Thoracic aorta (tissue), 2 donors: Measurements from ENCODE around the gene UBE2V1. TPM values are rescaled to one million over a fixed set of nuclear protein-coding genes. Genes with fewer than 3 reads are reported as not detected.
"Not testable (repeated sequence)": the region's sequence is repeated elsewhere in the genome, so short reads cannot be mapped to it uniquely, and the experiment has no call there.

Source experiments
- ATAC-seq: fragments of 150-250 bp; one replicate; pipeline ENCODE4 v1.8.0; 2017; ENCODE audit warnings: low read depth; ENCODE audit not compliant: insufficient number of reproducible peaks, low FRiP score
- DNase-seq: peaks from one replicate; pipeline ENCODE4 v3.0.0-alpha.2; 2020; ENCODE audit warnings: low spot score
- H3K27ac ChIP-seq, 2 donors: fragments of 200-600 bp; sonication (generic); 1 replicate in 1 of 2; 2 replicates in 1 of 2; pipeline ENCODE4 v1.5.1; 2016; ENCODE audit warnings: mild to moderate bottlenecking in 2 of 2, moderate library complexity in 2 of 2
- H3K27me3 ChIP-seq: fragments of 200-600 bp; sonication (generic); replicated peaks from 2 replicates; pipeline ENCODE4 v1.6.0; 2016; ENCODE audit warnings: mild to moderate bottlenecking; ENCODE audit not compliant: insufficient read depth
- H3K36me3 ChIP-seq: fragments of 200-600 bp; sonication (generic); one replicate; pipeline ENCODE4 v1.5.1; 2016
- H3K4me1 ChIP-seq, 2 donors: fragments of 200-600 bp; sonication (generic); 1 replicate in 1 of 2; 2 replicates in 1 of 2; pipeline versions ENCODE4 v1.5.1 to v1.6.0; 2016; ENCODE audit warnings: low read depth in 2 of 2, mild to moderate bottlenecking in 1 of 2; ENCODE audit not compliant: control insufficient read depth in 1 of 2
- H3K4me3 ChIP-seq: fragments of 200-600 bp; sonication (generic); 2 replicates; pipeline ENCODE4 v1.5.1; 2016; ENCODE audit warnings: mild to moderate bottlenecking
- H3K9me3 ChIP-seq: fragments of 200-600 bp; sonication (generic); 2 replicates; pipeline ENCODE4 v1.5.1; 2016
- total RNA-seq, 2 donors: library from RNA; depleted of rRNA; stranded (reverse); fragments of >200 nt; gene quantifications; one replicate each; pipeline versions ENCODE4 v1.1.0 to v1.2.3, GENCODE V29; 2016
- TF ChIP-seq, protein P1 (sequence below): fragments of 200-600 bp; sonication (generic); IDR thresholded peaks from one replicate; pipeline ENCODE4 v1.5.1; 2019; ENCODE audit warnings: antibody characterized with exemption

UBE2V1 gene
- total RNA-seq, 2 donors from 2014 or later: 91.7 to 98.4 TPM

DNA sequence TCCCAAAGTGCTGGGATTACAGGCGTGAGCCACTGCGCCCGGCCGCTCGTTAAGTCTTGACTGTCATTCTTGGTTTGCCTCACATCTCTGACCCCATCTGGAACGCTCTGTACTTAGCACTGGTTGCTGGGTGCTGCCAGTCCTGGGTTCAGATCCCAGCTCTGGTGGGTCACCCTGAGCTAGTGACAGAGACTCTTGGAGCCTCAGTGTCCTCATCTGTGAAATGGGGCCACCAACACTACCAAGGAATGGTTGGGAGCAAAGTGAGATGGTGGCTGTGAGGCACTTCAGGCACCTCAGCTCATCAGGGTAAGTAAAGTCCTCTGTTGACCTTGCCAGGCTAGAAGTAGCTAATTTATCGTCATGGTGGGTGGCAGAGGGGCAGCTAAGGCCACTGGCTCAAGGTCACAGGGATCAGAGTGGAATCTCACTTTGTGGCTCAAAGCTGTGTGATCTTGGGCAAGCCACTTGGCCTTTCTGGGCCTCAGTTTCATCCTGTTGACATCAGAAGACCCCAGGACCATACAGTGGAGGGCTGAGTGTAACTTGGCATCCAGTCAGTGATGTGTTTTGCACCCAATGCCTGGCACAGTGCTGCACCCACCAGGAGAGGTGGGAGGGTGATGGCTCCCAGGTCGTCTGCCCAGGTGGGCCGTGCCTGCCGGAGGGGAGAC, 46.7 kb downstream of the UBE2V1 start:
- Histone ChIP-seq H3K27ac (no peak overlapping the region), H3K4me1 (peaks cover 2 to 5% of the 10 kb centered on the region in 2 donors), H3K4me3 (no peak overlapping the region), H3K9me3 (no peaks in the 10 kb centered on the region), H3K27me3 (no peaks in the 10 kb centered on the region), H3K36me3 (no peaks in the 10 kb centered on the region)
- DNase-seq (no peak), ATAC-seq (no peak)
- TF ChIP-seq, protein P1, sequence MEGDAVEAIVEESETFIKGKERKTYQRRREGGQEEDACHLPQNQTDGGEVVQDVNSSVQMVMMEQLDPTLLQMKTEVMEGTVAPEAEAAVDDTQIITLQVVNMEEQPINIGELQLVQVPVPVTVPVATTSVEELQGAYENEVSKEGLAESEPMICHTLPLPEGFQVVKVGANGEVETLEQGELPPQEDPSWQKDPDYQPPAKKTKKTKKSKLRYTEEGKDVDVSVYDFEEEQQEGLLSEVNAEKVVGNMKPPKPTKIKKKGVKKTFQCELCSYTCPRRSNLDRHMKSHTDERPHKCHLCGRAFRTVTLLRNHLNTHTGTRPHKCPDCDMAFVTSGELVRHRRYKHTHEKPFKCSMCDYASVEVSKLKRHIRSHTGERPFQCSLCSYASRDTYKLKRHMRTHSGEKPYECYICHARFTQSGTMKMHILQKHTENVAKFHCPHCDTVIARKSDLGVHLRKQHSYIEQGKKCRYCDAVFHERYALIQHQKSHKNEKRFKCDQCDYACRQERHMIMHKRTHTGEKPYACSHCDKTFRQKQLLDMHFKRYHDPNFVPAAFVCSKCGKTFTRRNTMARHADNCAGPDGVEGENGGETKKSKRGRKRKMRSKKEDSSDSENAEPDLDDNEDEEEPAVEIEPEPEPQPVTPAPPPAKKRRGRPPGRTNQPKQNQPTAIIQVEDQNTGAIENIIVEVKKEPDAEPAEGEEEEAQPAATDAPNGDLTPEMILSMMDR: no peak

- Histone ChIP-seq H3K36me3 (no peaks in the 10 kb centered on the region), H3K27ac (no peak overlapping the region), H3K9me3 (no peaks in the 10 kb centered on the region), H3K4me3 (no peak overlapping the region), H3K27me3 (no peaks in the 10 kb centered on the region), H3K4me1 (no peaks in the 10 kb centered on the region)
- DNase-seq (no peak), ATAC-seq (no peak)
- TF ChIP-seq, protein P1: no peak
Measured at GRCh38 chr20:50065325-50065615, 47.7 kb downstream of the UBE2V1 start.

- not testable (repeated sequence) for DNase-seq, H3K36me3 ChIP-seq, ATAC-seq, H3K27ac ChIP-seq, H3K4me3 ChIP-seq, H3K4me1 ChIP-seq, H3K9me3 ChIP-seq, H3K27me3 ChIP-seq
Measured at GRCh38 chr20:50063763-50064162, 49.2 kb downstream of the UBE2V1 start.

DNA sequence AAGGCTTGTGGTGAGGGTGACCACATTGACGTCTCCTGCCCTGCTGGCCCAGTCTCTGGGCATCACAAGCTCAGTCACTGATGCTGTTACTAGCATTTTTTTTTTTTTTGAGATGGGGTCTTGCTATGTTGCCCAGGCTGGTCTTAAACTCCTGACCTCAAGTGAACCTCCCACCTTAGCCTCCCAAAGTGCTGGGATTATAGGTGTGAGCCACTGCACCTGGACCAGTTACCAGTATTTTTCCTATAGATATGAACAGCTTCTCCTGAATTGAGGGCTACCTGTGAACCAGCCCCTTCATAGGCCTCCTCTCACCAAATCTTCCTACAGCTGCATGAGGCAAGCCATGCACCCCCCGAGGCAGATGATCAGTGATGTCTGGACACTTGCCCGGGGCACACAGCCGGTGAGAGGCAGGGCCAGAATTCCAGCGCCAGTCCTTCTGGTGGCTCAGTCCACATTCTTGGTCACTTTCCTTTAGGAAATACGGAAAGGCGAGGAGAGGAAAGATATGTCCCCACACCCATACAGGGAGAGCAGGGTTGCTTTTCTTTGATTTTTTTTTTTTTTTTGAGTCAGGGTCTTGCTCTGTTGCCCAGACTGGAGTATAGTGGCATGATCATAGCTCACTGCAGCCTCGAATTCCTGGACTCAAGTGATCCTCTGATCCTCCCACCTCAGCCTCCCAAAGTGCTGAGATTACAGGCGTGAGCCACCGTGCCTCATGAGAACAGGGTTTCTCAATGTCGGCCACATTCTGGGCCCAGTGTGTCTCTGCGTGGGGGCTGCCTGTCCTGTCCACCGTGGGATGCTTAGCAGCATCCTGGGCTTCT, 50.7 kb downstream of the UBE2V1 start:
- Histone ChIP-seq H3K27ac (no peak overlapping the region), H3K4me1 (no peaks in the 10 kb centered on the region), H3K27me3 (no peaks in the 10 kb centered on the region), H3K36me3 (no peaks in the 10 kb centered on the region), H3K9me3 (no peaks in the 10 kb centered on the region), H3K4me3 (no peak overlapping the region)
- ATAC-seq (no peak), DNase-seq (no peak)
- TF ChIP-seq, protein P1: no peak

DNA sequence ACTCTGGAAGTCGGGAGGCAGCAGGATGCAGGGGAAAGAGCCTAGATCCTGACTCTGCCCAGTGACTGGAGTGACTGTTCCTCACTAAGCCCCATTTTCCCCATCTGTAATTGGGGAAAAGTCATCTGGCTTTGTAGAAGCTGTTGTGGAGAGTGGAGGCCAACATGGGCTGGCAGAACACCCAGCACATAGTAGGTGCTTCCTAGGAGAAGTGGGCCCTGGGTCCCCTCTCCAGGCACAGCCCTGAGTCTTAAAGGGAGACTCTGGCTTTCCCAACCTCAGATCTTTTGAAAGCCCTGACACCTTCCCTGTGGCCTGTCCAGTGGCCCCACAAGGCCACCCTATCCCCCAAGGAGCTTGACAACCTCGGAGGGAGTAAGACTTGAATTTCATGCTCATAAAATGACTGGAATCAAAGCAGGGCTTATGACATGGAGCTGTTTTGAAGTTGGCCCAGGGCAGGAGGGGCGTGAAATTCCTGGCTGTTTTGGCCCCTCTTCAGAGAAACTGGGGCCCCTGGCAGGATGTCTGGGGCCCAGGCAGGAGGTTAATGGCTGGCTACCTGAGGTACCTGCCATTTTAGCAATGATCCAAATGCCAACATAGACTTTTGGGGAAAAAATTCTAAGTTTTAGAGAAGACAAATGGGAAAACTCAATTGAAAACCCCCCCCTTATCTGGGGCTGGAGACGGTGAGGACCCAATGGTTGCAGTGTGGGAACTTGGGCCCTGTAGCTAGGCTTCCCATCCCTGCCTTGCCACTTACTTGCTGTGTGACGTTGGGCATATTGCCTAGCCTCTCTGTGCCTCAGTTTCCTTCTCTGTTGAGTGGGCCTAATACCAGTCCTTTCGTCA, 51.6 kb downstream of the UBE2V1 start:
- no peak for DNase-seq
- no peak for ATAC-seq
- H3K36me3 ChIP-seq: no peaks in the 10 kb centered on the region
- H3K4me1 ChIP-seq: no peaks in the 10 kb centered on the region
- no peak overlapping the region for H3K27ac ChIP-seq
- no peaks in the 10 kb centered on the region for H3K27me3 ChIP-seq
- TF ChIP-seq, protein P1: no peak
- no peak overlapping the region for H3K4me3 ChIP-seq
- no peaks in the 10 kb centered on the region for H3K9me3 ChIP-seq
